Activated CD4-positive, CD25-positive, alpha-beta regulatory T cell treated with anti-CD3 and anti-CD28 coated beads, Interleukin-2, amount 50 U/mL, for 24 hours (primary cell): ENCODE results near the gene CNTNAP2.

Experiments used
- ATAC-seq, 2 donors: fragments of 150-1000 bp; cut with Tn5 transposase; one replicate each; pipeline ENCODE4 v1.10.0; 2021; ENCODE audit warnings: mild to moderate bottlenecking in 1 of 2, moderate library complexity in 1 of 2

CNTNAP2 gene

GRCh38 chr7:146116521-146117222 is at the start of gene CNTNAP2:
Gene CNTNAP2, plus strand, starts transcription at chr7:146116801. Its CDS starts 76 bp downstream, at chr7:146116877.
- ATAC-seq: peak in 1 of 2 donors; percentile 17

GRCh38 chr7:146067880-146068279 is 48.7 kb upstream of the CNTNAP2 start:
- no peak for ATAC-seq

DNA sequence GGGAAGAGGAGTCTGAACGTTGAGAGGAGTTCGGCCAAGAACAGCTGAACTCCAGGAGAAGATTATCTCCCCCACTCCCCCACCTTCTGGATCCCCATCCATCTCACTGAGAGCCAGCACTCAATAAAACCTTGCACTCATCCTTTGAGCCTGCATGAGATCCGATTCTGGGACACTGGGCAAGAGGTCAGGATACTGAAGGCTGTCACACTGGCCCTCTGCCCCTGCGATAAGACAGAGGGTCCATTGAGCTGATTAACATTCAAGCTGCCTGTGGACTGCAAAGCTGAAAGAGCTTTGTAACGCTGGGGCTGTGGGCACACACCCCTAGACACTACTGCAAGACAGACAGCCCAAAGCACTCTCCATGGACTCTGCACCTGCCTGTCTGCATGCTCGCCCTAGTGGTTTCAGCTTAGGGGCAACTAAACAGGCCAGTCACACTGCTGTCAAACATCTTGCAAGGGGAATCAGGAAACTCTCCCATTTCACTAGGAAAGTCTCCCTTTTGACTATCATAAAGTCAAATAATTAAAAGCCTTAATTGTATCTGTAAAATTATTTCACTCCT is 42.3 kb upstream of the CNTNAP2 start:
- no peak for ATAC-seq

GRCh38 chr7:146076344-146076743 is 40.3 kb upstream of the CNTNAP2 start:
- no peak for ATAC-seq

GRCh38 chr7:146084086-146084485 is 32.5 kb upstream of the CNTNAP2 start:
- no peak for ATAC-seq

- ATAC-seq: peak in 1 of 2 donors; percentile 46
Observed at GRCh38 chr7:146090023-146090645, 26.5 kb upstream of the CNTNAP2 start.

DNA sequence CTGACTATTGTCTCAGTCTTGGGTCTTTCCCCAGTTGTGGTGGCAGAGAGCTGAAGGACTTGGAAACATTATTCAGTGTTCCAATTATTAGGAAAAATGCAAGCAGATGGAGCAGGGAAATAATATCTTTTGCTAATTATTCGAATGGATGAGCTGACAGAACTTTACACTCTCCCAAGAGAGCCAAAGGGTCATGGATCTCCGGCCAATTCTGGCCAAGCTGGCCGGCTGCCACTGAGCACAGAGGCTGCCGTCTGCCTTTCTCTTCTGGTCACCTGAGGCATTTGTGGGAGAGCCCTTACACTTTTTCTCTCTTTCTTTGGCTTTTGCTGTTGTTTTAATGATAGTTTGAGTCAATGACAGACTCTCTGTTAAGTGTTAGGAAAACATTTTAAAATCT is 22.2 kb upstream of the CNTNAP2 start:
- ATAC-seq: no peak

DNA sequence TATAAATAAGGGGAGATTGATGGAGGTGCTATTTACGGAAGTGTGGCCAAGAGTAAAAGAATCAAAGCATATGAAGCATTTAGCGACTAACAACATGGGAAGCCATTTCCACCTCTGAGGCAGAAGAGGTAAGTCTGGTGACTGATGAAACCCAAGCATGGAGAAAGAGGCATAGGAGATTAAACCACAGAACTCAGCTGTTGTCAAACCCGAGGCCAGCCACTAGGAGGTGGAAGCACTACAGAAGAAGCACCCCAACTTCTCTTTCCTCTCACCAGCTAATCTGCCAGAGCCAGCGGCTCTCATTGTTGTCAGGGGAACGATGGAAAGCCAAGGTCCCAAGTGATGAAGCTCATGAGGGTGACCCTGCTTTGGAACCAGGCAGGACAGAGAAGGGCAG is 19.6 kb upstream of the CNTNAP2 start:
- ATAC-seq: no peak

DNA sequence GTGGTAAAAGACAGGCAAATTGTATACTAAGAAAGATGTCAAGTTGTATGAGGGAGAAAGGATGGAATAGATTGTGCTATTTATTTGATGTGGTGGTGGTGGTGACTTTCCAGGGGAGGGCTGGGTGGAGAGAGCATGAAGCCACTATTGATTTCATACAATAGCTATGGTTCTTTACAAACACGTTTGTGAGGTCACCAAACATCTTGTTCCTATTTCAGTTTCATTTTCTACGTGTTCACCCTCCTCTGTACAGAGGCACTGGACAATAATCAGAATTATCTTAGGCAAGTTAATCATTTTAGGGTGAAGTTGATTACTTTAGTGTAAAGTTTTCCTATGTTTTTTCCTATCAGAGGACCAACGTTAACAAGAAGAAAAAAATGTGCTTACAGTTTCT is 10.3 kb upstream of the CNTNAP2 start:
- ATAC-seq: no peak

- ATAC-seq: no peak
Observed at GRCh38 chr7:146112755-146113154, 3.8 kb upstream of the CNTNAP2 start.

DNA sequence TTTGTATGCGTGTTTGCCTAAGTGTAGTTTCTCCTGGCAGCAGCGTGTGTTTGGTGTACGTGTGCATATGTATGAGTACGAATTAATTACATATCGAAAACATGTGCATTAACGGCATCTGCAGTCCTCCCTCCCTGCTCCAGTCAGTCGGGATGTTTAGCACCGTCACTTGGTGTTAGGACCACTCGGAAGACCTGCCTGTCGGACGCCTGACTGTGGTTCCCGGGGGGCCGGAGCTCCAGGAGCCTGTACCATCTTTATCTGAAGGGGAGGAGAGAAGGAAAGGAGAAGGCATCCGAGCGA is 1.1 kb upstream of the CNTNAP2 start:
- ATAC-seq: no peak

GRCh38 chr7:146115851-146116520 is 615 bp upstream of the CNTNAP2 start:
- ATAC-seq: peak in 1 of 2 donors; percentile 41

DNA sequence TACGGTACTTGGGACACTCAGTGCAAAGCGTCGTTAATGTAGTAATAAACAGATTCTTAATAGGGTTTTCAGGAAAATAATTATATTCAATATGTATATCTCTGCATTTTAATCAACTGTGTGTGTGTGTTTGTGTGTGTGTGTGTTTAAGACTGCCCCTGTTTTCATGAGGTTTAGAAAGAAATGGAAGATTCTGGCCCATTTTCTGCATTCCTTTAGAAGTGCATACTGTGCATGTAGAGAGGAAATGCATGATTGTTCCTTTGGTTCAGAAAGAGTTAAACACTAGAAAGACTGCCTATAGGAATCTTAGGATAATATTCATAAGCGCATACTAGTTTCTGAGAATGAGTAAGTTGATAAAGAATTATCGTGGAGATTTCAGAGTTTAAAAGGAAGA is 975 bp downstream of the CNTNAP2 start:
- ATAC-seq: no peak

DNA sequence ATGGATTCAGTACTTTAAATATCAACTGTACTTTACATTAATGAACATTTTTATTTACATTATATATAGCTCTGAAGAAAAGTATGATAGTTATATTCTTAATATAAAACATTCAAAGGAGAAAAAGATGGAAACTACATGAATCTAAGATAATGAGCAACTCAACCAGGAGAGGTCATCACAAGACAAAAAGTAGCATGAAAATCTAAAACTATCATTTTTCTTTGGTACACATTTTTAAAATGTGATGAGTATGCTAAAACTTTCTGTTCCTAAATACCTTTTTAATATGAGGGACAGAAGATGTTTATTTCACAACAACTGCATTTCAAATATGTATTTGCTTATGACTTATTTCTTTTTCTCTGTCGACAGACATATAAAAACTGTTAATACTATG is 2.4 kb downstream of the CNTNAP2 start:
- no peak for ATAC-seq

- no peak for ATAC-seq
Observed at GRCh38 chr7:146123715-146124114, 7.1 kb downstream of the CNTNAP2 start.

DNA sequence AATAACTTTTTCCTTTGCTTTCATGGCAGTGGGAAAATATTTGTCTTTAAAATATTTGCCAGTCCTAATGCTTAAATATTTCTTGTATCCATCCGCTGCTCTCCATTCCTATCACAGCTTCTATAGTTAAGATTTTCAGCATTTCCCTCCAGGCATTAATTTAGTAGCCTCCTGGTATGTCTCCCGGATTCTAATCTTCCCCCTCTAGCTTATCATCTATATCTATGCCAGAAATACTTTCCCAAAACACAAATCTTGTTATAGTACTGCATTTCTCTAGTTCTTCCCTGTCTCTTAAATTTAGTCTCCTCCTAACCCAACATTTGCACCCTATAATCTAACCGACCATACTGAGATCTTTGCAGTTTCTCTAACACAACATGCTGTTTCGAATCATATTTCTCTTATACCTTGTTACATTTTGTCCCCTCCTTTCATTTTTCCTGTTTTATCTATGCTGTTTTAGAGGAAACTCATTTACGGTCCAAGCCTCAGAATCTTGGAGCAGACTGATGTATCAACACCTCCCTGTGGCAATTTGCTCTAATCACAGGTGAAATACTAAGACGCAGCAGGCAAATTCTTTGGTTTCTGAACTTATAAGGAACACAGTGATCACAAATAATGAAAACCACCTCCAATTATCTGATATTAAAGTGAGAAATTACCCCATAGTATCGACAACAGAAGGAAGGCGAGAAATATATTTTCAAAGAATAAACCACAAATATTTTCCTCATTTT is 10.3 kb downstream of the CNTNAP2 start:
- no peak for ATAC-seq

DNA sequence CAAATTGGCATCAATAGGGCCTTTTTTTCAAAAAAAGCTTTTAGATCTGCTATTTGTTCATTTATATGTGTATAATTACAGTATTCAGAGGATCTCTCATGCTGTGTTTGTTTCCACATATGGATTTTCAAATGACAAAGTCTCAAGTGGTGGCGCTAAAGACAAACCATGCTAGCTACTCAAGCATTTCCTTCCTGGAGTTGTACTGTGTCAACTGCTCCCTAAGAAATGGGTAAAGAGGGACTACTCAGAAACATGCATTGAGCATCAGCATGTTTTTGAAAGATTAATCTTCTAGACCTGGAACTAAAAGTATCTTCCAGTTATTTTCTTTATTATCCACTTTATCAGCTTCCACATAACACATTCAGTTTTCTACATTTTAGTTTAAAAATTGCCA is 12.7 kb downstream of the CNTNAP2 start:
- ATAC-seq: no peak

DNA sequence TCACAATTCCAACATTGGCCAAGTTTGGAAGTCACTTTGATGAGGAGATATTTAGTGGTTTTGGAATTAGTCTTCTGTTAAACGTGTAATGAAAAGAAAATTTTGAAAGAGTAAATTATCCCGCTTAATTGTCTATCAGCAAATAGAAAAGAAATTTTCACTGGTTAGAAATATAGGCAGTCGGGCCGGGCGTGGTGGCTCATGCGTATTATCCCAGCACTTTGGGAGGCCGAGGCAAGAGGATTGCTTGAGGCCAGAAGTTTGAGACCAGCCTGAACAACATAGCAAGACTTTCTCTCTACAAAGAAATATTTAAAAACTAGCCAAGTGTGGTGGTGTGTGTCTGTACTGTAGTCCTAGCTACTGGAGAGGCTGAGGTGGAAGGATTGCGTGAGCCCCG is 13.4 kb downstream of the CNTNAP2 start:
- no peak for ATAC-seq

DNA sequence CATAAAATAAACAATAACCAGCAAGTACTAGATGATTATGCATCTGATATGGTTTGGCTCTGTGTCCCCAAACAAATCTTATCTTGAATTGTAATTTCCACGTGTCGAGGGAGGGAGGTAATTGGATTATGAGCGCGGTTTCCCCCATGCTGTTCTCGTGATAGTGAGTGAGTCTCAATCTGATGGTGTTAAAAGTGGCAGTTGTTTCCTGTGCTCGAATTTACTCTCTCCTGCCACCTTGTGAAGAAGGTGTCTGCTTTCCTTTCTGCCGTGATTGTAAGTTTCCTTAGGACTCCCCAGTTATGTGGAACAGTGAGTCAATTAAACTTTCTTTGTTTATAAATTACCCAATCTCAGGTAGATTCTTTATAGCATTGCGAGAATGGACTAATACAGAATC is 15.1 kb downstream of the CNTNAP2 start:
- ATAC-seq: no peak

- ATAC-seq: no peak
Observed at GRCh38 chr7:146136357-146136875, 19.8 kb downstream of the CNTNAP2 start.

- no peak for ATAC-seq
Observed at GRCh38 chr7:146138926-146139325, 22.3 kb downstream of the CNTNAP2 start.

DNA sequence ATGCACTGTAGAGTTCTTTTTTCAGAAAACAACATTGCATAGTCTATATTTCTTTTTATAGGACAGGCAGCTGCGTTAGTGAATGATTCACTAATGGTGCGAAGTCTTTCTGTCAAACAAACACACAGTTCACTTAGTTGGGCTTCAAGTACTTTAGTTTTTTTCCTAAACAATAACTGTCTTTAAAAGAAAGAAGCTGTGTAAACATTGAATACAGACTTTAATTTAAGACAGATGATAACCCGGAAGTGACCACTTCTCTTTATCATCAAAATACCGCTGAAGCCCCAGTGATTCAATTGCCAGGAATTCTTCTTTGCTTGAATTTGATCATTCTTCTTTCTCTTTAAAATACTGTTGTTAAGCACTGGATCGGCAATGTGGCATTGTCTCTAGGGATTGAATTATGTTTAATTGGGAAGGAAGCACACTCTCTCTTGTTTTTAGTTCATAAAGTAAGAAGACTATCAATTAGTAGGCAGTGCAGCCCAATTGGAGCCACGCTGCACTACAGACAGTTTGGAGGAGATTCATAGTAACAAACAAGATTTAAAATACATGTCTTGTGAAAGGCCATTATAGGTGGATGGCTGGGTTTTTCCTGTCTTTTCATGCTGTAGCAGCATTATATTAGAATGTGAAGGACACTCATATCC is 30.4 kb downstream of the CNTNAP2 start:
- ATAC-seq: no peak
